Measurements from ENCODE around the gene LOXL4.

DNA sequence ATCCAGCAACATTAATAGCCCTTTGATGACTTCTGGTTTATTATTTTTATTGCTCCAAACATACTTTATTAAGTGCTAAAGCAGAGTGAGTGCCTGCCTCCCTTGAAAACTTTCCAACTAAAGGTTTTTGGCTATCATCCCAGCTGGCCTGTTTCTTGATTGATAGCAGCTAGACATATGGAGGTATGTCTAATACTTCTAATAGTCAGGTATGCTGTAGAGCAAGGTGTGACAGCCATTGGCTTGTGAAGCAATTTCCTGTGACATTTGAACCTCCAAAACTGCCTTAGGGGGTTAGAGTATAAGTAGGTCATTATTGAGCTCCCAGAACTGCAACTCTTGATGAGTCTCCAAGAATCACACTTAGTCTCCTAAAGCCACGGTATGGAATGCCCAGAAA is 55.8 kb downstream of the LOXL4 start:
- TF ChIP-seq POLR2A (IDR thresholded peaks at IDR 0.05) (no peak), CTCF (IDR thresholded peaks at IDR 0.05) (no peak), EP300 (IDR thresholded peaks at IDR 0.05) (no peak)
